Stimulated activated CD8-positive, alpha-beta memory T cell treated with anti-CD3 and anti-CD28 coated beads, Interleukin-12 subunit alpha, Interleukin-12 subunit beta, amount 100 ng/mL, for 24 hours (primary cell): ENCODE results near the gene ARL4D.
"Not testable (repeated sequence)": the region's sequence is repeated elsewhere in the genome, so short reads cannot be mapped to it uniquely, and the experiment has no call there.

Source experiments
- DNase-seq: peaks from one replicate; pipeline ENCODE4 v3.0.0-alpha.2; 2020; ENCODE audit errors: extremely low read depth

The ARL4D gene

GRCh38 chr17:43398724-43399595 is at the start of gene ARL4D:
Gene ARL4D (plus strand): TSS chr17:43398993. CDS start chr17:43399733, 740 bp downstream.
- DNase-seq = peak; percentile 58

- DNase-seq = no peak
Measured at GRCh38 chr17:43349142-43349541, 49.7 kb upstream of the ARL4D start.

- no peak for DNase-seq
Measured at GRCh38 chr17:43350888-43351361, 47.9 kb upstream of the ARL4D start.

GRCh38 chr17:43351691-43352090 is 47.1 kb upstream of the ARL4D start:
- DNase-seq = no peak

GRCh38 chr17:43352579-43353331 is 46.0 kb upstream of the ARL4D start:
- no peak for DNase-seq

- no peak for DNase-seq
Measured at GRCh38 chr17:43353393-43353792, 45.4 kb upstream of the ARL4D start.

- no peak for DNase-seq
Measured at GRCh38 chr17:43354371-43354770, 44.4 kb upstream of the ARL4D start.

GRCh38 chr17:43356450-43356849 is 42.3 kb upstream of the ARL4D start:
- DNase-seq = no peak

- DNase-seq = no peak
Measured at GRCh38 chr17:43356999-43357398, 41.8 kb upstream of the ARL4D start.

- no peak for DNase-seq
Measured at GRCh38 chr17:43359469-43360110, 39.2 kb upstream of the ARL4D start.

GRCh38 chr17:43360376-43360738 is 38.4 kb upstream of the ARL4D start:
- DNase-seq = no peak

GRCh38 chr17:43360739-43361505 is 37.9 kb upstream of the ARL4D start:
- peak; percentile 81 for DNase-seq

GRCh38 chr17:43363181-43363925 is 35.4 kb upstream of the ARL4D start:
- no peak for DNase-seq

- no peak for DNase-seq
Measured at GRCh38 chr17:43363926-43364285, 34.9 kb upstream of the ARL4D start.

- DNase-seq = no peak
Measured at GRCh38 chr17:43365356-43365755, 33.4 kb upstream of the ARL4D start.

- DNase-seq = not testable (repeated sequence)
Measured at GRCh38 chr17:43365921-43366320, 32.9 kb upstream of the ARL4D start.

GRCh38 chr17:43366891-43367736 is 31.7 kb upstream of the ARL4D start:
- no peak for DNase-seq

GRCh38 chr17:43367737-43368242 is 31.0 kb upstream of the ARL4D start:
- DNase-seq = no peak

- DNase-seq = no peak
Measured at GRCh38 chr17:43368740-43369506, 29.9 kb upstream of the ARL4D start.
